ENCODE data around the gene LY86.

Gene LY86

GRCh38 chr6:6639572-6639971, 51.1 kb downstream of the LY86 start:
- POLR2A ChIA-PET: no interaction called here
- DNase-seq: no peak
- no peaks in the 10 kb centered on the region for H3K36me3 ChIP-seq (ENCODE audit: control insufficient read depth in 4 of 4, insufficient read depth in 4 of 4, low read length in 3 of 4)
- WGBS (ENCODE audit: insufficient coverage): 100% methylated on average over 4 of the region's 4 CpGs
- H3K27me3 ChIP-seq (replicated peaks in 2 of 5; ENCODE audit: control insufficient read depth in 4 of 5, insufficient read depth in 5 of 5, low read length in 4 of 5): no peaks in the 10 kb centered on the region
- no peak overlapping the region for H3K4me3 ChIP-seq (ENCODE audit: control insufficient read depth in 1 of 7, extremely low read depth in 1 of 7, insufficient read depth in 4 of 7, low read depth in 2 of 7, low read length in 6 of 7)
- H3K4me1 ChIP-seq (ENCODE audit: control extremely low read depth in 1 of 4, control insufficient read depth in 4 of 4, insufficient read depth in 4 of 4, low read length in 3 of 4): peaks cover 5 to 42% (median 16%) of the 10 kb centered on the region in 4 experiments
- H3K9me3 ChIP-seq (ENCODE audit: control extremely low read depth in 1 of 5, control insufficient read depth in 4 of 5, insufficient read depth in 2 of 5, low read depth in 1 of 5, low read length in 4 of 5): no peaks in the 10 kb centered on the region
- CTCF ChIA-PET: interaction anchor here (0.8 kb wide), 1 partner anchor 13 kb away, joined by 3 read pairs; no protein-coding TSS in a partner anchor
- H3K27ac ChIP-seq (ENCODE audit: insufficient read depth in 1 of 2, low read depth in 1 of 2, low read length in 2 of 2, poor library complexity in 1 of 2, severe bottlenecking in 2 of 2): no peak overlapping the region

- CTCF ChIA-PET: interaction anchor here (0.6 kb wide), 1 partner anchor 56 kb away, joined by 3 read pairs; no protein-coding TSS in a partner anchor
- H3K36me3 ChIP-seq (ENCODE audit: control insufficient read depth in 4 of 4, insufficient read depth in 4 of 4, low read length in 3 of 4): no peaks in the 10 kb centered on the region
- POLR2A ChIA-PET: interaction anchor here (0.5 kb wide), 1 partner anchor 1615 kb away, joined by 3 read pairs; no protein-coding TSS in a partner anchor
Measured at GRCh38 chr6:6640926-6641325, 52.4 kb downstream of the LY86 start.

DNA sequence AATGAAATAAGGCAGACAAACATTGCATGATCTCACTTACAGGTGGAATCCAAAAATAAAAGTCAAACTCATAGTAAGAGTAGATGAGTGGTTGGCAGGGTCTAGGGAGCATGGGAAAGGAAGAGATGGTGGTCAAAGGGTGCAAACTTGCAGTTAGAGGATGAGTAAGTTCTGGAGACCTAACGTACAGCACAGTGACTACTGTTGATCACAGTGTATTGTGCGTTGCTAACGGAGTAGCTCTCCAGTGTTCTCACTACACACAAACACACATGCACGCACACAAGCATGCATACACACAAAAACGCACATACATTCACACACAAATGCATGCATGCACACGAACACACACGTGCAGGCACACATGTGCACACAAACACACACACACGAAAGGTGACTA, 54.9 kb downstream of the LY86 start:
- no peak overlapping the region for H3K4me3 ChIP-seq (ENCODE audit: control insufficient read depth in 1 of 7, extremely low read depth in 1 of 7, insufficient read depth in 4 of 7, low read depth in 2 of 7, low read length in 6 of 7)
- no CpG with 5 or more reads among the region's 8 CpGs for WGBS (ENCODE audit: insufficient coverage)
- no peaks in the 10 kb centered on the region for H3K27me3 ChIP-seq (replicated peaks in 2 of 5; ENCODE audit: control insufficient read depth in 4 of 5, insufficient read depth in 5 of 5, low read length in 4 of 5)
- peaks cover 0 to 7% (median 1%) of the 10 kb centered on the region in 4 experiments for H3K4me1 ChIP-seq (ENCODE audit: control extremely low read depth in 1 of 4, control insufficient read depth in 4 of 4, insufficient read depth in 4 of 4, low read length in 3 of 4)
- peaks cover 0 to 3% (median 0%) of the 10 kb centered on the region in 5 experiments for H3K9me3 ChIP-seq (ENCODE audit: control extremely low read depth in 1 of 5, control insufficient read depth in 4 of 5, insufficient read depth in 2 of 5, low read depth in 1 of 5, low read length in 4 of 5)
- POLR2A ChIA-PET: no interaction called here
- CTCF ChIA-PET: no interaction called here
- peaks cover 0 to 5% (median 0%) of the 10 kb centered on the region in 4 experiments for H3K36me3 ChIP-seq (ENCODE audit: control insufficient read depth in 4 of 4, insufficient read depth in 4 of 4, low read length in 3 of 4)
- H3K27ac ChIP-seq (ENCODE audit: insufficient read depth in 1 of 2, low read depth in 1 of 2, low read length in 2 of 2, poor library complexity in 1 of 2, severe bottlenecking in 2 of 2): no peak overlapping the region
- no peak for DNase-seq

More at GRCh38 chr6:6640926-6641325, 52.4 kb downstream of the LY86 start:
- WGBS (ENCODE audit: insufficient coverage): no CpG with 5 or more reads among the region's 4 CpGs
- H3K4me3 ChIP-seq (ENCODE audit: control insufficient read depth in 1 of 7, extremely low read depth in 1 of 7, insufficient read depth in 4 of 7, low read depth in 2 of 7, low read length in 6 of 7): no peak overlapping the region
- no peaks in the 10 kb centered on the region for H3K9me3 ChIP-seq (ENCODE audit: control extremely low read depth in 1 of 5, control insufficient read depth in 4 of 5, insufficient read depth in 2 of 5, low read depth in 1 of 5, low read length in 4 of 5)
- DNase-seq: no peak
- H3K27me3 ChIP-seq (replicated peaks in 2 of 5; ENCODE audit: control insufficient read depth in 4 of 5, insufficient read depth in 5 of 5, low read length in 4 of 5): no peaks in the 10 kb centered on the region
- peaks cover 5 to 28% (median 12%) of the 10 kb centered on the region in 4 experiments for H3K4me1 ChIP-seq (ENCODE audit: control extremely low read depth in 1 of 4, control insufficient read depth in 4 of 4, insufficient read depth in 4 of 4, low read length in 3 of 4)
- H3K27ac ChIP-seq (ENCODE audit: insufficient read depth in 1 of 2, low read depth in 1 of 2, low read length in 2 of 2, poor library complexity in 1 of 2, severe bottlenecking in 2 of 2): no peak overlapping the region

- peaks cover 0 to 3% (median 0%) of the 10 kb centered on the region in 4 experiments for H3K4me1 ChIP-seq (ENCODE audit: control extremely low read depth in 1 of 4, control insufficient read depth in 4 of 4, insufficient read depth in 4 of 4, low read length in 3 of 4)
- H3K9me3 ChIP-seq (ENCODE audit: control extremely low read depth in 1 of 5, control insufficient read depth in 4 of 5, insufficient read depth in 2 of 5, low read depth in 1 of 5, low read length in 4 of 5): peaks cover 0 to 3% (median 0%) of the 10 kb centered on the region in 5 experiments
- no peak for DNase-seq
- WGBS (ENCODE audit: insufficient coverage): 93% methylated on average over 3 of the region's 3 CpGs
- ChIA-PET POLR2A (no interaction called here), CTCF (interaction anchor here (1.2 to 1.4 kb wide), 2 partner anchors 8 to 64 kb away, joined by 3 to 4 read pairs; no protein-coding TSS in a partner anchor)
- H3K27ac ChIP-seq (ENCODE audit: insufficient read depth in 1 of 2, low read depth in 1 of 2, low read length in 2 of 2, poor library complexity in 1 of 2, severe bottlenecking in 2 of 2): no peak overlapping the region
- peaks cover 0 to 5% (median 0%) of the 10 kb centered on the region in 4 experiments for H3K36me3 ChIP-seq (ENCODE audit: control insufficient read depth in 4 of 4, insufficient read depth in 4 of 4, low read length in 3 of 4)
- H3K27me3 ChIP-seq (replicated peaks in 2 of 5; ENCODE audit: control insufficient read depth in 4 of 5, insufficient read depth in 5 of 5, low read length in 4 of 5): no peaks in the 10 kb centered on the region
- no peak overlapping the region for H3K4me3 ChIP-seq (ENCODE audit: control insufficient read depth in 1 of 7, extremely low read depth in 1 of 7, insufficient read depth in 4 of 7, low read depth in 2 of 7, low read length in 6 of 7)
Measured at GRCh38 chr6:6645261-6645917, 56.9 kb downstream of the LY86 start.

- no peak for DNase-seq
- H3K27ac ChIP-seq (ENCODE audit: insufficient read depth in 1 of 2, low read depth in 1 of 2, low read length in 2 of 2, poor library complexity in 1 of 2, severe bottlenecking in 2 of 2): no peak overlapping the region
- POLR2A ChIA-PET: no interaction called here
- H3K4me1 ChIP-seq (ENCODE audit: control extremely low read depth in 1 of 4, control insufficient read depth in 4 of 4, insufficient read depth in 4 of 4, low read length in 3 of 4): peaks cover 0 to 6% (median 2%) of the 10 kb centered on the region in 4 experiments
- no peaks in the 10 kb centered on the region for H3K27me3 ChIP-seq (replicated peaks in 2 of 5; ENCODE audit: control insufficient read depth in 4 of 5, insufficient read depth in 5 of 5, low read length in 4 of 5)
- H3K36me3 ChIP-seq (ENCODE audit: control insufficient read depth in 4 of 4, insufficient read depth in 4 of 4, low read length in 3 of 4): peaks cover 0 to 5% (median 0%) of the 10 kb centered on the region in 4 experiments
- peaks cover 0 to 3% (median 0%) of the 10 kb centered on the region in 5 experiments for H3K9me3 ChIP-seq (ENCODE audit: control extremely low read depth in 1 of 5, control insufficient read depth in 4 of 5, insufficient read depth in 2 of 5, low read depth in 1 of 5, low read length in 4 of 5)
- CTCF ChIA-PET: interaction anchor here (0.7 to 1.4 kb wide), 3 partner anchors 9 to 65 kb away, joined by 3 to 4 read pairs (median 3); no protein-coding TSS in a partner anchor
- no peak overlapping the region for H3K4me3 ChIP-seq (ENCODE audit: control insufficient read depth in 1 of 7, extremely low read depth in 1 of 7, insufficient read depth in 4 of 7, low read depth in 2 of 7, low read length in 6 of 7)
- no CpG with 5 or more reads among the region's 2 CpGs for WGBS (ENCODE audit: insufficient coverage)
Measured at GRCh38 chr6:6646384-6646783, 57.9 kb downstream of the LY86 start.

- 100% methylated on average over 1 of the region's 2 CpGs for WGBS (ENCODE audit: insufficient coverage)
- H3K4me3 ChIP-seq (ENCODE audit: control insufficient read depth in 1 of 7, extremely low read depth in 1 of 7, insufficient read depth in 4 of 7, low read depth in 2 of 7, low read length in 6 of 7): no peak overlapping the region
- H3K4me1 ChIP-seq (ENCODE audit: control extremely low read depth in 1 of 4, control insufficient read depth in 4 of 4, insufficient read depth in 4 of 4, low read length in 3 of 4): peaks cover 0 to 11% (median 4%) of the 10 kb centered on the region in 4 experiments
- ChIA-PET CTCF (no interaction called here), POLR2A (no interaction called here)
- H3K9me3 ChIP-seq (ENCODE audit: control extremely low read depth in 1 of 5, control insufficient read depth in 4 of 5, insufficient read depth in 2 of 5, low read depth in 1 of 5, low read length in 4 of 5): peaks cover 0 to 3% (median 0%) of the 10 kb centered on the region in 5 experiments
- DNase-seq: no peak
- H3K27ac ChIP-seq (ENCODE audit: insufficient read depth in 1 of 2, low read depth in 1 of 2, low read length in 2 of 2, poor library complexity in 1 of 2, severe bottlenecking in 2 of 2): no peak overlapping the region
- H3K27me3 ChIP-seq (replicated peaks in 2 of 5; ENCODE audit: control insufficient read depth in 4 of 5, insufficient read depth in 5 of 5, low read length in 4 of 5): no peaks in the 10 kb centered on the region
- H3K36me3 ChIP-seq (ENCODE audit: control insufficient read depth in 4 of 4, insufficient read depth in 4 of 4, low read length in 3 of 4): peaks cover 0 to 5% (median 0%) of the 10 kb centered on the region in 4 experiments
Measured at GRCh38 chr6:6646859-6647258, 58.3 kb downstream of the LY86 start.

DNA sequence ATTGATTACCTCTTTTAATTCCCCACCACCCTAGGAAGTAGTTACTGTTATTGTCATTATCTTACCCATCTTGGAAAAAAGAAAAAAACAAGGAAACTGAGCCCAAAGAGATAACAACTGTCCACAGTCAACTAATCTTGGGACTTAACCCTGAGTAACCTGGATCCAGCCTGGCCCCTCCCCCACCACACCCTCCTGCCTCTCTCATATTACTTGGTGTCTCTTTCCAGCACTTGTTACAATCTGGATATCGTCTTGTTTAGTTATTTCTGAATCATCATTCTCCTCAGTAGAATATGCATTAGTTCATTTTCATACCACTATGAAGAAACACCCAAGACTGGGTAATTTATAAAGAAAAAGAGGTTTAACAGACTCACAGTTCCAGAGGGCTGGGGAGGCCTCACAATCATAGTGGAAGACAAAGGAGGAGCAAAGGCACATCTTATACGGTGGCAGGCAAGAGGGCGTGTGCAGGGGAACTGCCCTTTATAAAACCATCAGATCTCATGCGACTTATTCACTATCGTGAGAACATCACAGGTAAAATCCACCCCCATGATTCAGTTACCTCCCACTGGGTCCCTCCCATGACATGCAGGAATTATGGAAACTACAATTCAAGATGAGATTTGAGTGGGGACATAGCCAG, 60.3 kb downstream of the LY86 start:
- H3K36me3 ChIP-seq (ENCODE audit: control insufficient read depth in 4 of 4, insufficient read depth in 4 of 4, low read length in 3 of 4): peaks cover 0 to 5% (median 0%) of the 10 kb centered on the region in 4 experiments
- H3K4me1 ChIP-seq (ENCODE audit: control extremely low read depth in 1 of 4, control insufficient read depth in 4 of 4, insufficient read depth in 4 of 4, low read length in 3 of 4): peaks cover 0 to 30% (median 22%) of the 10 kb centered on the region in 4 experiments
- 88% methylated on average over 4 of the region's 5 CpGs for WGBS (ENCODE audit: insufficient coverage)
- DNase-seq: no peak
- H3K4me3 ChIP-seq (ENCODE audit: control insufficient read depth in 1 of 7, extremely low read depth in 1 of 7, insufficient read depth in 4 of 7, low read depth in 2 of 7, low read length in 6 of 7): no peak overlapping the region
- ChIA-PET POLR2A (no interaction called here), CTCF (no interaction called here)
- H3K27ac ChIP-seq (ENCODE audit: insufficient read depth in 1 of 2, low read depth in 1 of 2, low read length in 2 of 2, poor library complexity in 1 of 2, severe bottlenecking in 2 of 2): no peak overlapping the region
- H3K27me3 ChIP-seq (replicated peaks in 2 of 5; ENCODE audit: control insufficient read depth in 4 of 5, insufficient read depth in 5 of 5, low read length in 4 of 5): no peaks in the 10 kb centered on the region
- peaks cover 0 to 3% (median 0%) of the 10 kb centered on the region in 5 experiments for H3K9me3 ChIP-seq (ENCODE audit: control extremely low read depth in 1 of 5, control insufficient read depth in 4 of 5, insufficient read depth in 2 of 5, low read depth in 1 of 5, low read length in 4 of 5)

Measured in common myeloid progenitor, CD34-positive (primary cell).